Embryonic facial prominence (tissue), 1 donor: ENCODE measurements around the gene SIGLEC11.
A peak's percentile ranks its signal among the peaks of the same experiment; 100 is the strongest.
"Not testable (repeated sequence)": the region's sequence is repeated elsewhere in the genome, so short reads cannot be mapped to it uniquely, and the experiment has no call there.

Source experiments
- DNase-seq: peaks from one replicate; pipeline ENCODE4 v3.0.0-alpha.2; 2016; ENCODE audit errors: extremely low spot score

Gene SIGLEC11

GRCh38 chr19:49951806-49952478 is 9.0 kb downstream of the SIGLEC11 start:
- DNase-seq, result no peak

GRCh38 chr19:49950956-49951526 is 9.9 kb downstream of the SIGLEC11 start:
- DNase-seq, result no peak

- no peak for DNase-seq
These were observed 10.4 kb downstream of the SIGLEC11 start for GRCh38 chr19:49950590-49950948.

GRCh38 chr19:49949742-49950589 is 11.0 kb downstream of the SIGLEC11 start:
- no peak for DNase-seq

- no peak for DNase-seq
These were observed 14.6 kb downstream of the SIGLEC11 start for GRCh38 chr19:49946415-49946814.

GRCh38 chr19:49944567-49944966 is 16.4 kb downstream of the SIGLEC11 start:
- DNase-seq, result not testable (repeated sequence)

- no peak for DNase-seq
These were observed 20.5 kb downstream of the SIGLEC11 start for GRCh38 chr19:49940482-49940791.

GRCh38 chr19:49939721-49940481 is 21.1 kb downstream of the SIGLEC11 start:
- no peak for DNase-seq

GRCh38 chr19:49938662-49939061 is 22.3 kb downstream of the SIGLEC11 start:
- no peak for DNase-seq

- peak; percentile 44 for DNase-seq
These were observed 23.1 kb downstream of the SIGLEC11 start for GRCh38 chr19:49937750-49938381.

GRCh38 chr19:49936549-49936948 is 24.4 kb downstream of the SIGLEC11 start:
- no peak for DNase-seq

- no peak for DNase-seq
These were observed 27.3 kb downstream of the SIGLEC11 start for GRCh38 chr19:49933643-49934042.

- DNase-seq, result no peak
These were observed 28.2 kb downstream of the SIGLEC11 start for GRCh38 chr19:49932731-49933131.

- no peak for DNase-seq
These were observed 28.9 kb downstream of the SIGLEC11 start for GRCh38 chr19:49932041-49932451.

- DNase-seq, result no peak
These were observed 29.5 kb downstream of the SIGLEC11 start for GRCh38 chr19:49931293-49932040.

GRCh38 chr19:49930483-49931011 is 30.4 kb downstream of the SIGLEC11 start:
- no peak for DNase-seq

- peak; percentile 93 for DNase-seq
These were observed 31.1 kb downstream of the SIGLEC11 start for GRCh38 chr19:49929611-49930482.

GRCh38 chr19:49929121-49929610 is 31.8 kb downstream of the SIGLEC11 start, which contains the start of the genes ATF5 and NUP62:
TSS of gene ATF5 (plus strand) at chr19:49929205. CDS start at chr19:49930851, 1,646 bp downstream.
TSS of gene NUP62 (minus strand) at chr19:49929504. CDS start at chr19:49909807, 19,697 bp downstream.
- DNase-seq, result no peak

GRCh38 chr19:49927526-49928264 is 33.3 kb downstream of the SIGLEC11 start:
- DNase-seq, result no peak
